Fibroblast of pulmonary artery (primary cell): Measurements from ENCODE around the gene TMEM240.
"Not testable (repeated sequence)": the region's sequence is repeated elsewhere in the genome, so short reads cannot be mapped to it uniquely, and the experiment has no call there.

ENCODE experiments used
- DNase-seq: peaks from one replicate; pipeline ENCODE4 v3.0.0-alpha.2; 2010; ENCODE audit warnings: low read depth
- H3K4me3 ChIP-seq: replicated peaks from 2 replicates; pipeline ENCODE4 v1.5.1; 2011; ENCODE audit warnings: low read depth, mild to moderate bottlenecking, control low read depth, low read length, moderate library complexity
- TF ChIP-seq, protein P1 (sequence below): IDR thresholded peaks from 2 replicates; pipeline ENCODE4 v1.5.1; 2011; ENCODE audit warnings: mild to moderate bottlenecking, control low read depth, low read length, inconsistent platforms; ENCODE audit errors: missing control alignments

Gene TMEM240

DNA sequence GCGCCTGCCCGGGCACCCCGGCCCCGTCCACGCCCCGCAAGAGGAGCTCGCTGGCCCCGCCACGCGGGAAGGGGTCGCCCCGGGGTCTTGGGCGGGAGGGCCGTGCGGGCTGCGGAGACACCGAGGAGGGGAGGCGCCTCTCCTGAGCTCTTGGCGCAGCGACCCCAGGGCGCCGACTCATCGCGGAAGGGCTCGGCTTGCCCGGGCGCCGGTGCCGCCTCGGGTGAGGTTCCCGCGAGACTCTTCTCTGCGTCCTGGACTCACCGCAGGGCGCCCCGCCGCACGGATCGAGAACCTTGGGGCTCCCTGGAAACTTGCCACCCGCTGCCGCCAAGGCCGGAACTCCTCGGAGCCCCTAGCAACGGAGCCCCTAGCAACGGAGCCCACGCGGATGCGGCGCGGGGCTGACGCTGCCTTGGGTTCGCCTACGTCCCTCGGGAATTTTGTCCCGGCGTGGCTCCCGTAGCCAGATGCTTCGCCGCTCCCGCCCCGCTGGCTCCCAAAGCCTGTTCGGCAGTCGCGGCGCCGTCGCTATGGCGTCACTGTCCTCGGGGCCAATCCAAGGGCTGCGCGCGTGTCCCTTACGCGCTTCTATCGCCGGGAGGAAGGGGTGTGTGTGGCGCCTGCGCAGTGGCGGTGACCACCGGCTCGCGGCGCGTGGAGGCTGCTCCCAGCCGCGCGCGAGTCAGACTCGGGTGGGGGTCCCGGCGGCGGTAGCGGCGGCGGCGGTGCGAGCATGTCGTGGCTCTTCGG lies 28.7 kb downstream of the TMEM240 start, which contains the start of gene ATAD3A:
TSS of gene ATAD3A (plus strand) at position 630 of the 753 bp plus-strand sequence. CDS start at position 737, 107 bp downstream.
- TF ChIP-seq, protein P1, sequence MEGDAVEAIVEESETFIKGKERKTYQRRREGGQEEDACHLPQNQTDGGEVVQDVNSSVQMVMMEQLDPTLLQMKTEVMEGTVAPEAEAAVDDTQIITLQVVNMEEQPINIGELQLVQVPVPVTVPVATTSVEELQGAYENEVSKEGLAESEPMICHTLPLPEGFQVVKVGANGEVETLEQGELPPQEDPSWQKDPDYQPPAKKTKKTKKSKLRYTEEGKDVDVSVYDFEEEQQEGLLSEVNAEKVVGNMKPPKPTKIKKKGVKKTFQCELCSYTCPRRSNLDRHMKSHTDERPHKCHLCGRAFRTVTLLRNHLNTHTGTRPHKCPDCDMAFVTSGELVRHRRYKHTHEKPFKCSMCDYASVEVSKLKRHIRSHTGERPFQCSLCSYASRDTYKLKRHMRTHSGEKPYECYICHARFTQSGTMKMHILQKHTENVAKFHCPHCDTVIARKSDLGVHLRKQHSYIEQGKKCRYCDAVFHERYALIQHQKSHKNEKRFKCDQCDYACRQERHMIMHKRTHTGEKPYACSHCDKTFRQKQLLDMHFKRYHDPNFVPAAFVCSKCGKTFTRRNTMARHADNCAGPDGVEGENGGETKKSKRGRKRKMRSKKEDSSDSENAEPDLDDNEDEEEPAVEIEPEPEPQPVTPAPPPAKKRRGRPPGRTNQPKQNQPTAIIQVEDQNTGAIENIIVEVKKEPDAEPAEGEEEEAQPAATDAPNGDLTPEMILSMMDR: no peak
- peak; percentile 98 for DNase-seq
- H3K4me3 ChIP-seq: peak within 1 kb of the TSS; percentile 88

DNA sequence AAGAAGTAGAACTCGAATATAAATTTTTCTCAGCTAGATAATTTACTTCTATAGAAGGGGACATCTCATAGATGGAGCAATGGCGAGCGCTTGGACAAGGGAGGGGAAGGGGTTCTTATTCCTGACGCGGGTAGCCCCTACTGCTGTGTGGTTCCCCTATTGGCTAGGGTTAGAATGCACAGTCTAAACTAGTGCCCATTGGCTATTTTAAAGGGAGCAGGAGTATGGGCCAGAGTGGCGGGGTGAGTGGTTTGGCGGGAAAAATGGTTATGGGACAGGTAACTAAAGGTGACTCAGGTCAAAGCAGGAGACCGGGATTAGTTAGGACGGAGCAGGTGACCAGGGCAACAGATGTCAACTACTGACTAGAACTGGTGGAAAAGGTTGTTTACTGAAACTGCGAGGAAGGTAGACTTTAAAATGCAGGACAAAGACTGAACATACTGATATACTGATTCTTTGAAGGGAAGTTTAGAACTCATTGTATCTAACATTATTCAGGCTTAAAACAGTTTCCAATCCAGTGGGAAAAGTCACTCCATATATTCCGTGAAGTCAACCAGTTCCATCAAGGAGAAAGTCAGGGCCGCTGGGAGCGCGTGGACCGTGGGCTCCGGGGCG lies 29.4 kb downstream of the TMEM240 start:
- peak overlapping the region; percentile 88 for H3K4me3 ChIP-seq
- DNase-seq: no peak
- TF ChIP-seq, protein P1: no peak

DNA sequence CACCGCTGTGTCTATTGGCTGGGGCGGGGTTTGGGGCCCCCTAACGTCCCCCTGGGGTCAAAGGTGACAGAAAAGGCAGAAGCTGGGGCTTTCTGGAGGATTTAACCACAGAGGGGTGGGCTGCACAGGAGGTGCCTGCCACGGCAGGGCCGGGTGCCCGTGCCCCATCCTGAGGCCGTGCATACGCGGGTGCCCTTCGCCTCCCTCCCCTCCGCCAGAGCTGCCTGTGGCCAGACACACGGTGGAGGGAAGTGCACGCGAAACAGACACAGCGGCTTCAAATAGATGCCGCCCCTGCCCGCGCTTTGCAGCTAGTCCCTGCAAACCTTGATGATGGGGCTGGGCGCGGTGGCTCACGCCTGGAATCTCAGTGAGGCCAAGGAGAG lies 31.0 kb downstream of the TMEM240 start:
- not testable (repeated sequence) for H3K4me3 ChIP-seq, DNase-seq

DNA sequence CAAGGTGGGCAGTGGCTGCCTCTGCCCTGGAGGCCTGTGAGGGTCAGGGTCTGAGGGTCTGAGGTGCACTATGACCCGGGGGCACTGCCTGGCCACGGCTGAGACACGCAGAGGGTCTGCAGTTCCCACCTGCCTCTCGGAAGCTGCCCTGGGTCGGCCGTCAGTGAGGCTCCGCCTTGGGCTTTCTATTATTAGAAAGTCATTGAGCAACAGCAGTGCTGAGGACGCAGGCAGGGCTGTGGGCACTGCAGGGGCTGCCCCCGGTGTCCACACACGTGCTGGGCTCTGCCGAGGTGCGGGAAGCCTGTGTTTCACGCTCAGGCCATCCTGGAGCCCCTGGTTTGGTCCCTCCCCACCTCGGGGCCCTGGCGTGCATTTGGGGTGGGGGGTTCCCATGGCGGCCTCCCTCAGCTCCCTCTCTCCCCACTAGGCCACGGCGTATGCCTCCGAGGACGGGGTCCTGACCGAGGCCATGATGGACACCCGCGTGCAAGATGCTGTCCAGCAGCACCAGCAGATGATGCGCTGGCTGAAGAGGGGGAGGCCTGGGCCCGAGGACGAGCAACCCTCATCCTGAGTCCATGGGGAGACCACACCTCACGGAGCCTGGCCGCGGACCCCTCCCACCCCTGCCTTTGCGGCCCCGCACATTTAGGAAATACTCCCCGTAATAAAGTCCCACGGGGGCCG lies 31.5 kb downstream of the TMEM240 start:
- H3K4me3 ChIP-seq: not testable (repeated sequence)

DNA sequence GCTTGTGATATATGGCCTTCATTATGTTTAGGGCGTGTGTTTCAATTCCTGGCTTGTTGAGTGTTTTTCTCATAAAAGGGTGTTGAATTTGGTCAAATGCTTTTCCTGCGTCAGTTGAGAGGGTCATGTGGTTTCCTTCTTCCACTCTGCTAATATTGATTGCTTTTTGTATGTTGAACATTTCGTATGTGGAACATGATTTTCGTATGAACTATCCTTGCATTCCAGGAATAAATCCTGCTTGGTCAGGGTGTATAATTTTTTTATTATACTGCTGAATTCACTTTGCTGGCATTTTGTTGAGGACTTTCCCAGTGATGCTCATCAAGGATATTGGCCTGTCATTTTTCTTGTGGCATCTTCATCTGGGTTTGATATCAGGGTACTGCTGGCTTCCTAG lies 33.1 kb downstream of the TMEM240 start:
- no peak overlapping the region for H3K4me3 ChIP-seq
- TF ChIP-seq, protein P1: no peak
- DNase-seq: no peak

More for the DNA sequence above, 31.5 kb downstream of the TMEM240 start:
- not testable (repeated sequence) for DNase-seq

DNA sequence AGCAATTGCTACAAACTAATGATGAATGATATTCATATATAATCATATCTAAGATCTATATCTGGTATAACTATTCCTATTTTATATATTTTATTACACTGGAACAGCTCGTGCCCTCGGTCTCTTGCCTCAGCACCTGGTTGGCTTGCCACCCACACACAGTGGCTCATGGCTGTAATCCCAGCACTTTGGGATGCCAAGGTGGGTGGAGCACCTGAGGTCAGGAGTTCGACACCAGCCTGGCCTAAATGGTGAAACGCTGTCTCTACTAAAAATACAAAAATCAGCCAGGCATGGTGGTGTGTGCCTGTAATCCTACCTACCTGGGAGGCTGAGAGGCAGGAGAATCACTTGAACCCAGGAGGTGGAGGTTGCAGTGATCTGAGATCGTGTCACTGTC lies 34.6 kb downstream of the TMEM240 start:
- H3K4me3 ChIP-seq, DNase-seq: not testable (repeated sequence)

DNA sequence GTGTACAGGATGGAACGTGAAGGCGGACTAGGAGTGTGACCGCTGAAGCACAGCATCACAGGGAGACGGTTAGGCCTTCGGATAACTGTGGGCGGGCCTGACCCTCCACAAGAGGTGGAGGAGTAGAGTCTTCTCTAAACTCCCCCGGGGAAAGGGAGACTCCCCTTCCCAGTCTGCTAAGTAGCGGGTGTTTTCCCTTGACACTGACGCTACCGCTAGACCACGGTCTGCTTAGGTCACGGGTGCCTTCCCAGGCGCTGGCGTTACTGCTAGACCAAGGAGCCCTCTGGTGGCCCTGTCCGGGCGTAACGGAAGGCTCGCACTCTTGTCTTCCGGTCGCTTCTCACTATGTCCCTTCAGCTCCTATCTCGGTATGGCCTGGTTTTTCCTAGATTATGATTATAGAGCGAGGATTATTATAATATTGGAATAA lies 35.0 kb downstream of the TMEM240 start:
- peak; percentile 7 for DNase-seq
- not testable (repeated sequence) for H3K4me3 ChIP-seq

DNA sequence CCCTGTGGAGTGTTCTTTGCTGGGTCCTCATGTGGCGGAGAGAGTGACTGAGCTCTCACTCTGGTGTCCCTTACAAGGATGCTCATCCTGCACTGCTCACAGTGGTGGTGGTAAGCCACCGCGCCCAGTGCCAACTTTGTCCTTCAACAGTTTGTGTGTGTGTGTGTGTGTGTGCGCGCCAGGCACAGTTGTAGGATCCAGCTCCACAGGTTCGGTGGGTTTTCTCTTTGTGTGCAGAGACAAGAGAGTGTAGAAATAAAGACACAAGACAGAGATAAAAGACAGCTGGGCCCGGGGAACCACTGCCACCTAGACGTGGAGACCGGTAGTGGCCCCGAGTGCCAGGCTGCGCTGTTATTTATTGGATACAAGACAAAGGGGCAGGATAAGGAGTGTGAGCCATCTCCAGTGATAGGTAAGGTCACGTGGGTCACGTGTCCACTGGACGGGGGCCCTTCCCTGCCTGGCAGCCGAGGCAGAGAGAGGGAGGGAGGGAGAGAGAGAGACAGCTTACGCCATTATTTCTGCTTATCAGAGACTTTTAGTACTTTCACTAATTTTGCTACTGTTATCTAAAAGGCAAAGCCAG lies 35.6 kb downstream of the TMEM240 start:
- H3K4me3 ChIP-seq: not testable (repeated sequence)
- TF ChIP-seq, protein P1: peak; percentile 50

DNA sequence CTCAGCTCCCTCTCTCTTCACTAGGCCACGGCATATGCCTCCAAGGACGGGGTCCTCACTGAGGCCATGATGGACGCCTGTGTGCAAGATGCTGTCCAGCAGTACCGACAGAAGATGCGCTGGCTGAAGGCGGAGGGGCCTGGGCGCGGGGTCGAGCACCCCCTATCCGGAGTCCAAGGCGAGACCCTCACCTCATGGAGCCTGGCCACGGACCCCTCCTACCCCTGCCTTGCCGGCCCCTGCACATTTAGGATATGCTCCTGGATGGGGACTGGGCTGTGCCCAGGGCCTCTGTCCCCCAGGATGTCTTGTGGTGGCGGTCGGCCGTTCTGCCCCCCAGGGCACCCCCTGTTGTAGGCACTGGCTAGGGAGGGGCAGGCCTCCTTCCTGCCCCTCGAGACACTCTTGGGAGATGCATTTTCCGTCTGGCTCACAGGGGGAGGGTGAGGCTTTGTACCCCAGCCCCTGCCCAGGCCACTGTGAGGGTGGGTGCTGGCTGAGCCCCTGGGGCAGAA lies 44.9 kb downstream of the TMEM240 start:
- not testable (repeated sequence) for H3K4me3 ChIP-seq, DNase-seq

More for the DNA sequence above, 35.6 kb downstream of the TMEM240 start:
- peak; percentile 70 for DNase-seq

DNA sequence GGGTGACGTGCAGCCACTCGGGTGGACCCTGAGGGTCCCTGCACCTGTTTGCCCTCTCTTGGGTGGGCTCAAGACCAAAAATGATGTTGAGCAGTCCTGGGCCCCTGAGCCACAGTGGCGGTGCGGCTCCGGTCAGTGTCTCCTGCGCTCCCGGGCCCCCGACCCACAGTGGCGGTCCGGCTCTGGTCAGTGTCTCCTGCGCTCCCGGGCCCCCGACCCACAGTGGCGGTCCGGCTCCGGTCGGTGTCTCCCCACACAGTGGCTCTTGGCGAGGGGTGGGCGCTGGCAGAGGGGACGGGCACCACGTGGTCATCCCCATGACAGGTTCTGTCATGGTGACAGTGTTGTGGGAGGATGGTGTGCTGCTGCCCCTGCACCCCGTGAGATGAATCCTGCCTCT lies 46.1 kb downstream of the TMEM240 start:
- not testable (repeated sequence) for DNase-seq, H3K4me3 ChIP-seq
